HG03575 (cell line): ENCODE measurements around the gene ZFP36L2.

Source experiments
- ATAC-seq: cut with Tn5 transposase; IDR thresholded peaks from one replicate; pipeline ENCODE4 v1.9.1; 2021; ENCODE audit not compliant: unreplicated experiment, insufficient number of reproducible peaks, low FRiP score; ENCODE audit errors: extremely low read depth

ZFP36L2 gene

DNA sequence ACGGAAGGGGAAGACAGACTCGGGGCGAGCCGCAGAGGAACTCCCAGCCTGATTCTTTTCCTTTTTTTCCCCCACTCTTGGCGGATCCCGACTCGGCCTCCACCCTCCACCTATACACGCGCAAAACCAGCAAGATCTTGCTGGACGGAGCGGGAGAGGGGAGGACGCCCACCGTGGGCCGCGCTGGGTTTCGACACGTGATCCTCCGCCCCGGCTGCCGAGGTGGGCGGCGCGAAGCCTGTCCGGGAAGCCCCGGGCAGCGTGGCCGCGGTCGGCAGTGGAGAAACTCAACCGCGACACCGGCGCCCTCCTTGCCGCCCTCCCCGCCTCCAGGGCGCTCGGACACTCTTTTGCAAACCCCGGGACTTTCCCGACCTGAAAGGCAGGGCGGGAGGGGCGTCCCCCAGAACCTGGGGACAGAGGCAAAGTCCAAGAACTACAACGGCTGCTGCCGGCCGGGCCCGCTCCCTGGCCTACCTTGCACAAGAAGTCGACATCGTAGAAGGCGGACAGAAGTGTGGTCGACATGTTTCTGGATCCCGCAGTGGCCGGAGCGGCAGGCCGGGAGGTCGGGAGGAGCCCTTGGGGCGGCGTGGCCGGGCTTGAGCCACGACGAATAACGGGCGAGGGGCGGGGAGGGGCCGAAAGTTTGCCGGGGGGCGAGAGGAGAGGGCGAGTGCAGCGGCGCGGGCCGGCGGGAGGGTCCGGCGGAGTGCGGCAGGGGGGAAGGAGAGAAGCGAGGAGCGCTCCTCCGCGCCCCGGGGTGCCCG lies 433 bp downstream of the ZFP36L2 start:
- ATAC-seq, result no peak

DNA sequence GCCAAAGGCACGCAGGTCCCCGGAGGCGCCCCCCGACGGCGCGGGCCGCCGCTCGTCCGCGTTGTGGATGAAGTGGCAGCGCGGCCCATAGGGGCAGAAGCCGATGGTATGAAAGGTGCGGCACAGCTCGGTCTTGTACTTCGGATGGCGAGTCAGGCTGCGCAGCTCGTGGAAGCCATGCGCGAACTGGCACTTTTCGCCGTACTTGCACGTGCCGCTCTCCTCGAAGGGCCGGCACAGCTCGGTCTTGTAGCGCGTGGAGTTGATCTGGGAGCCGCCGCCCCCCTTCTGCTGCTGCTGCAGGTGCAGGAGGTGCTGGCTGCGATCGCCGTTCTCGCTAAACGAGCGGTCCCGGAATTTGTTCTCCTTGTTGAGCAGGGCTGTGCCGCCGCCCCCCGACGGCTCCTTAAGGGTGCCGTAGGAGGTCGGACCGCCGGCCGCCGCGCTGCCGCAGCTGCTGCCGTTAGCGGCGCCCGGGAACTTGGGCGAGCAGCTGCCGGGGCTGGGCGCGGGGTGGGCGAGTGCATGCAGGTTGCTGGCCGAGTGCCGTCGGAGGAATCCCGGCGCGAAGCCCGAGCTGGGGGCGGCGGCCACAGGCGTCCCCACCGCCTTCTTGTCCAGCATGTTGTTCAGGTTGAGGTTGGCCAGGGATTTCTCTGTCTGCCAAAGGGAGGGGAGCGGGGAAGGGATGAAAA lies 1.2 kb downstream of the ZFP36L2 start:
- no peak for ATAC-seq

DNA sequence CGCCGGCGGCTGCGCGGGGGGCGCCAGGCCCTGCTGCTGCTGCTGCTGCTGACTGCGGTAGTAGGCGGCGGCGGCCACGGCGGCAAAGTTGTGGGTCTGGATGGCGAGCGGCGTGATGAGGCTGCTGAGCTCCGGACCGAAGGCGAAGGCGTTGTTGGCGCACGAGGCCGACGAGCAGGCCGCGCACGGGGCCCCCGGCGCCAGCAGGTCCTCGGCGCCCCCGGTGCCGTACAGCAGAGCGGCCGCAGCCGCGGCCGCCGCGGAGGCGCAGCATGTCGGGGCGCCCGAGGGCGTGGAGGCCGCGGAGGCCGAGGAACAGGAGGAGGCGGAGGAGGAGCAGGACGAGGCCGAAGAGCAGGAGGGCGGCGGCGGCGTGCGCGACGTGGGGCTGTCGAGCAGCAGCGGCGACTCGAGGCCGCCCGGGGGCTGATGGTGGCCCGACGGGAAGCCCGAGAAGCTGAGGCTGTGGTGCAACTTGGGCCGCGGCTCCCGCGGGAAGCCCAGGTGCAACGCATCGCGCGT lies 1.8 kb downstream of the ZFP36L2 start:
- ATAC-seq, result no peak

DNA sequence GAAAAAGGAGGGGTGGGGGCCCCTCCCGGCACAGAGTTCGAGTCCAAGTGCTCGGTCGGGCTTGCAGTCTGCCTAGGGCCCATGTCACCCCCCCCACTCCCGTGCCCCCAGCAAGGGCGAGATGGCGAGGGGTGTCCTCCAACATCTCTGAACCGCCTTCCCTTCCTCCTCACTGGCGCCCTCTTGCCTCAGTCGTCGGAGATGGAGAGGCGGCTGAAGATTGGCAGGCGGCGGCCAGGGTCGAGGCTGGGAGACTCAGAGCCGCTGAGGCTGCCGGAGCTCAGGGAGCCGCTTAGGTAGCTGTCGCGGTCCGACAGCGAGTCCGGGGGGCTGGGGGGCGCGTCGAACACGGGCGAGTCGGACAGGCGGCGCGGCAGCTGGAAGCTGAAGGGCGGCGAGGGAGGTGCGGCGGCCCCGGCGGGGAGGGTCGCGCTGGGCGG lies 2.3 kb downstream of the ZFP36L2 start:
- ATAC-seq, result no peak

DNA sequence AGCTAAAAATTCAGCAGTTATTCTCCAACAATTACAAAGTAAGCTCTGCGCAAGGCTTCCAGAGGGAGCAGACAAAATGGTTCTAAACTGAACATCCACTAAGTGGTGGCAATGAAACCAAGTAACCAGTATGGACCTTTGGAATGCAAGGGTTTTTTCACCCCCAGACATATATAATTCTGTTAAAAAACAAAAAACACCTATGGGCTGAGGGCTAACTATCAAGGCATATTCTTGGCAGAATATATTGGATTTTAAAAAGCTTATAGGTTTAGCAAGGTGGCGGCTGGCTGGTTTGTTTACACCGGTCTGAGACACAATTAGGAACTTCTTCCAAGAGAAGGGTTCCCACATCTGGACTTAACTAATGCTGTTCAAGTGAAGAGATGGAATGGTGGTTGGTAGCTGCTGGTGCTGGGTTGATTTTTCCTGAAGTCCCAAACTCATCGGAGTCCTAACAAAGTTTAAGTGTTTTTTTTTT lies 2.8 kb downstream of the ZFP36L2 start:
- ATAC-seq, result no peak

DNA sequence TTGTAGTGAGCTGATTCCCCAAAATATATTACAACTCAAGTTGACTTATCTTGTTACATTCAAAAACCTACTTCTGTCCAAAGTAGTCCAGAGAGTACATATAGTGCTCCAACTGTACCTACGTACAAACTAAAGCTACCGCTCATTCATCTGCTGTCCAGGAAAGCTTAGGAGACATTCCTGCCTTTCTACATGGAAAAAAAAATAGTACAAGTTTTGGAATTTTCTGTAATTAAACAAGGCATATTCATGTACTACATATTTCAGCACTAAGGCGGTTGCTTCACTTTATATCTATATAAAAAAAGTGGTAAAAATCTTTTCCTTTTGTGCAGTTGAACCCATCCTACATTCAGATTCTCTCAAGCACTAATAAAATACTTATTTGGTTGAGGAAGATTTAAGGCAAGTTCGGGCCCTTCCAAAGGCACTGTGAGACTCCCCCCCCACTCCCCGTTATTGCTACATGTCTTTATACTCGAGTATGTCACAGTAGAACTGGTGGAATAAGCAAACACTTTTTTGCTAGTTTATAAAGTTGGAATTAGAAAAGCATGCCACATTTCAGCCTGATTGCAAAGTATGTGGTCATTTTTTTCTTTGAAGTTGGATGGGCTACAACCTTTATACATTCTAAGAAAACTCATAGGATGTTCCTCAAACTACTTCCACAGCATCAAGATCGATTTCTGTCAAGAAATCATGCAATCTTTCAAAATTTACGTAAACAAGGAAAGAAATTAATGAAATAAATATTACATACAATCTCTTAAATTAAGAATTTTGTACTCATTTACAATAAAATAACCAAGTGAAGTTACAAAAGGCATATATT lies 3.7 kb downstream of the ZFP36L2 start:
- ATAC-seq, result no peak

DNA sequence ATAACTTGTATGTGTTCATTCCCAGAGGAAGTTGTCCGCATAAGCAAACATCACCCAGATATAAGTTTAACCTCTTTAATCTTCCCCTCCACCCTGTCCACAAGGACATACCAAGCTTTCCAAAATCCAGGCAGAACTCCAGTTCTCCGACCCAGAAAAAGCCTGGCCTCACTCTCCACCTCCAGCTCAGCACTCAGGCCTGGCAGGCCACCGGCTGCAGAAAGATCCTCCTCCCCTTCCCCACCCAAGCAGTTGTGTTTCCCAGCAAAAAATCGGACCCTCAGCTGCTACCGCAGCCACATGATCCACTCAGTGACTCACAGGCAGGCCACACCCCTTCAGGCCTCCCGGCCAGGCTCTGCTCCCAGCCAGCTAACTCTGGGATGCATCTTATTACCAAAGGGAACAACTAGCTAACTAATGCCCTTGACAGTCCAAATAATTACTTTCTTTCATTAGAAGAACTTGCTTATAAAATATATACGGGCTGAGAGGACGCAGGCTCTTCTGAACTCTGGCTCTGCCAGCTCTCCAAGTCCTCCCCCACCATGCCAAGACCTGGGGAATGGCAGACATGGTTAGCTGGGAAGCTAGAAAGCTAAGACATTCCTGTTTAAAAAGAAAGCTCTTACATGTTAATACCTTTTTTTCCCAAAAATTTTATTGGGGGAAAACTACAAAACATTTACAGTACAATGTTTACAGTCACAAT lies 4.5 kb downstream of the ZFP36L2 start:
- ATAC-seq, result no peak

DNA sequence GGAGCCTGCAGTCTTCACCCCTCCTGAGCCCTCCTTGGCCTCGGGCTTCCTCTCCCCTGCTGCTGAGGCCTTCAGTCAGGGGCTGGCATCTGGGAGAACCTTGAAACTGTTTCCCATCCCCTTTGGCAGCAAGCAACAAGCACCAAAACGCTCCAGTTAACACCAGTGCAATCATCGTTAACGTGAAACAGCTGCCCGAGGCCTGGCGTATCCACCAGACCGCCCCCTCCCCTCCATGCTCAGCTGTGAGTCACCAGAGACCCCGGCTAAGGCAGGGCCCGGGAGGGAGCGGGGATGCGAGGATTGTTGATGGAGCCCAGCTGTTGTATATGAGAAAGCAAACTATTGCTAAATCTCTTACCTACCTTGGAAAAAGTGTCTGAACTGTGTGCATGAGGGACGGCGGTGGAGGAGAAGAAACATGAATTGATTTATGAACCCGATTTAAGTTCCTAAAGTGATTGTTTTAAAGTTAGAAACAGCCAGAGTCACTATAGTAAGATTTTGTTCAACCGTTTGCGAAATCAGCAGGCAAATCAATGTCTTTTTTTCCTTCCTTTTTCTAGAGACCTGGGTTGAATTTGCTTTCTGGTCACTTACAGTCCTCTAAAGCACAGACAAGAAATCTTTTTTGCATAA lies 5.2 kb downstream of the ZFP36L2 start:
- ATAC-seq, result no peak

DNA sequence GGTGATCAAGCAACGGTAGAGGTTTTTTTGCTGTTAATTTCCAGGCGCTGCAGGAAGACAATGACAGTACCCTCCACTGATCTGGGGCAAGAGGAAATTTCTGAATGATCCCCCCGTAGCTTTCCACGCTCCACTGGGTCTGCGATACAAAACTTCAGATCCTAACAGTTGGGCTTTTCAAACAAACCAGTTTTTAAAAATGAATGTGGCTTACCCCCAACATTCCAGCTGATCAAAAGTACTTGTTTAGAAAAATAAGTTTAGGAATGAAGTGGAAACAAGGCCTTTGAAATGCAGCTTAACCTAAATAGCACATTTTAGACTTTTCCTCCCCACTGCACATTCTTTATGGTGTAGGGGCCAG lies 5.7 kb downstream of the ZFP36L2 start:
- no peak for ATAC-seq

DNA sequence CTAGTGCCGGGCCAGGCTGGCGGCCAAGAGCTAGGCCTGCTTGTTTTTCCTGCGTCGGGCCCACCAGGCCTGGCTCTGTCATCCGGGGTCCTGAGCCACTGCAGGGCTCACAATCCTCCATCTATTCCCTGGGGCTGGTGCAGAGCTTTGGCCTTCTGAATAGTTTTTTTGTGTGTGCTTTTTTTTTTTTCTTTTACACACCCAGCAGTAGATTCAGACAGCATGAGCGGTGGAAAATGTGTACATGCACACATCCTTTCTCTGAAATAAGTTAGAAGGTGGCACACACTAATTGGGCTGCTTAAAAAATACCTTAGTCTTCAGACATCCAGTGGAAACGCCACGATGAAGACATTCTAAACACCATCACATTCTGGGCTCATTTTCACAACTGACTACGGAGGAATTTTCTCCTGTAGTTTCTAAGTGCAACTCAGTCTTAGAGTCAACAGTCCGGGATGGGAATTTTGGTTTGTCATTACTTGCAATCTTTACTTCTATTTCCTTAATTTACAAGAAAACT lies 6.1 kb downstream of the ZFP36L2 start:
- ATAC-seq, result no peak

DNA sequence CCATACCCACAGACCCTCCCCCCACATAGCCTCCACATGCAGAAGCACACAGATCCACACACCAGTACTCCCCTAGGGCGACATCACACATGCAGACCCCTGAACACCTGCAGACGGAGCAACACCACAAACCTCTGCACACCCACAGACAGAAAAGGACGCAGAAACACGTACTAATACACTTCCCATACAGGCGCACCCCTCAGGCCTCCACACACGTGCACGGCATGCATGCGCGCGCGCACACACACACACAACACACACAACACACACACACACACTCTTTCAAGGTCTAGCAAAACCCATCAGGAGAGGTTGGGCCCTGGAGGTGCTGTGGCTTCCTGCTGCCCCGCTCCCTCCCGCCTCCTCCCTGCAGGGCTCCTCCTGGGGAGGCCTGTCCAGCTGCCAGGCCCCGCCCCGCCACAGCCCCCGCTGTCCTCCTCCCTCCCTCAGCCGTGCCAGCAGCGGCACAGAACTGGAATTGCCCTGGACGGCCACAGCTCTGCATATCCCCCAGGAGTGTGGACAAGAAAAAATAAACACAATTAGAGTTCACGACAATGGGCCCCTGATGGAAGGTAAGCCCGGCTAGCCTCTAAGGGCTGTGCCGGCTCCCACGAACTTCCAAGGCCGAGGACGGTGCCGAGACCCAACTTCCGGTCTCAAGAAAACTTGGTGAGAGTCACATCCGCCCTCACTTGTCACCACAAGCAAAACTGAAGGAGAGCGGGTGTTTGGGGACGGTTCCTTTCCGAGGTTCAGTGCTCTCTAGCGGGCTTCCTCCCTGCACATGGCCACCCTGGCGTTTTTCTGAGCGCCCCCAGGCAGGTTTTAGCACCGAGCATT lies 6.8 kb downstream of the ZFP36L2 start:
- ATAC-seq, result no peak

DNA sequence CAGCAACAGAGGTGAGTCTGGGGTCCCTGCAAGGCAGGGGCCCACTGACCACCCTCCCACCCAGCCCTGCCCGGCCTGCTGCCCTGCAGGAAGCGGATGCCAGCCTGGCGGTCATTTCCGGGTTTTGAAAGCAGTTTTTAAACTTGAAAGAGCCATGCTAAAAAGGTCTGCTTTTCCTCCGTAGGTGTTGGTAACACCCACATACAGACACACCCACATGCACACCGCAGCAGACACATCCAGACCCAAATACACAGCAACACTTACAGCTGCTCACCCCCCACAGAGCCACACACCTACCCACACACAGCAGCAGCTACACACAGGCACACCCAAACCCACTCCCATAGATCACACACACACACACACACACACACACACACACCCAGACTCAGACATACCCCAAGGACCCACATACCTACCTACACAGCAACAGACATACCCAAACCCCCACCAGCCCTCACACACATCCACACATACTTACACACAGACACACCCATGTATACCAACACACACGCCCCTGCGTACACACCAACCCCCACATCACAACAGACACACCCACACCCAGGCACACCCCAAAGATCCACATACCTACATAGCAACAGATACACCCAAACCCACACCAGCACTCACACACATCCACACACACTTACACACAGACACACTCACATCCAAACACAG lies 7.6 kb downstream of the ZFP36L2 start:
- no peak for ATAC-seq

DNA sequence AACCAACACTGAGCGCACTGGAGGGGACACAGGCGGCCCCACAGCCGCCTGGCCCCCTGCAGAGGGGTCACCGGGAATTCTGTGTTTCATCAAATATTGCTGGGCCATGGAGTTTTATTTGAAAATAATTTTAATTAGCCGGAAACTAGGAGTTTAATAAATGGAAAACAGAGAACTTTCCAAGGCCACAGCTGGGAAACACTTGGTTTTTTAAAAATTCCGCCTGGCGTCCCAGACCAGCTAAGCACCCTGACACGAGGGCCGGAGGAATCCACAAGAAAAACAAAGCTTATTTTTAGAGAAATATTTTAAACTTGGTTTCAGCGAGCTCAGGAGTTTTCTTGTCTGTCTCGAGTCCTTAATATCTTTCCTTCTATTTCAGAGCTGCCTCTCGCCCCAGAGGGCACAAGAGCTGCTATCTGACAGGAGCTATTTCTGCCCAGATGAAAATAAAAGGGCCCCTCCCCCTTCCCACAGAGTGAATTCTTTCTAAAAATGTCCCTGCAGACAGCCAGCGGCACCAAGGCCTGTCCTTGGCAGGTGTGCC lies 8.2 kb downstream of the ZFP36L2 start:
- ATAC-seq, result no peak

DNA sequence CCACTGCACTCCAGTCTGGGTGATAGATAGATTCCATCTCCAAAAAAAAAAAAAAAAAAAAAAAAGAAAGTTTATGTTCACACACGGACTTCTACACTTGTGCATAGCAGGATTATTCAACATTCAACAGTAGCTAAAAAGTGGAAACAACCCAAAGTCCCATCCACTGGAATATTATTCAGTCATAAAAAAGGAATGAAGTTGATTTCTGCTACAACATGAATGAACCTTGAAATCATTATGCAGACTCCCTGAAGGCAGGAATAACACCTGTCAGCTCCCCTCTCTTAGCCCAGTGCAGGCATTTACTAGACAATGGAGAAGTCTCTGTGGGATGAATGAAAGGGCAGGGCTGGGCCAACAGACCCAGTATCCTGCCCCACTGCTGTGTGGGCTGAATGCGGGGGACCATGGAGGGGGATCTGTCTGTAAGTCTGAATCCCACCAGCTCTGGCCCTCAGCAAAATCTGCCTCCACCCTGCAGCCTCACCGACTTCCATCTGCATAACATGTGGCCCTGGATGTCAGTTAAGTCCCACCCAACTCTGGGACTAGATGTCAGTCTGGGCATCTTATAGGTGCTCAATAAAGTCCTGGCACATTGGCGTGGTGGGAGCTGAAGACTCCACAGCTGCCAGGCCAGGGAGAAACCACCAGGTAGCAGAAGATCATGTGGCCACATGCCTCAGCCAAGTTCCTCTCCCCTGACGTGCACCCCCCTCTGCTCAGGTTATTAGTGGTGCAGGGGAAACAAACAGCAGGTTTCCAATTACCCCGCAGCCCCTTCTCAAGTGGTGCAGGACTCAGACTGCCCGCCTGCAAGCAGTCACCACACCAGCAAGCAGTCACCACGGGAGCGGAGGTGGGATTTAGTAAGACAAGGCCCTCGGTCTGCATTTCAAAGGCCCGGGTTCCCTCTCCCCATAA lies 8.9 kb downstream of the ZFP36L2 start:
- ATAC-seq, result no peak

DNA sequence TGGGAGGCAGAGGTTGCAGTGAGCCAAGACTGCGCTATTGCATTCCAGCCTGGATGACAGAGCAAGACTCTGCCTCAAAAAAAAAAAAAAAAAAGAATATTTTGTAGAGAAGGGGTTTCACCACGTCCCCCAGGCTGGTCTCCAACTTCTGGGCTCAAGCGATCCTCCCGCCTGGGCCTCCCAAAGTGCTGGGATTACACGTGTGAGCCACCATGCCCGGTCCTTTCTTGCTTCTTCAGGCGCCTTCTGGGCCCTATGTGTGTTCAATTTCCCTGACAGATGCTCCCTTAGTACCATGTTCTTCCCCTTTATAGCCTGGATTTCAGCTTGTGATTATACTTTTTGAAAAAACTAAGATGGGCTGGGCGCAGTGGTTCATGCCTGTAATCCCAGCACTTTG lies 9.8 kb downstream of the ZFP36L2 start:
- no peak for ATAC-seq
